Posterior cingulate gyrus (tissue), 11 donors: ENCODE measurements around the gene LMBRD2.
"Not testable (repeated sequence)": the region's sequence is repeated elsewhere in the genome, so short reads cannot be mapped to it uniquely, and the experiment has no call there.

Experiments
- DNase-seq, 10 donors: peaks; one replicate each; pipeline versions ENCODE4 v3.0.0 to v3.0.0-alpha.2; 2020 to 2021; ENCODE audit warnings: mixed read lengths in 3 of 10
- intact Hi-C: fragments of 100-400 bp; cut with DNase I; formaldehyde crosslinking; loops from one replicate; pipeline ENCODE4 v1.15.1; 2023

The LMBRD2 gene

GRCh38 chr5:36129666-36130065, 22.0 kb downstream of the LMBRD2 start:
- DNase-seq, intact Hi-C loops: not testable (repeated sequence)

- intact Hi-C loops, result no loop called here
- DNase-seq, result no peak
These were observed 22.9 kb downstream of the LMBRD2 start for GRCh38 chr5:36128795-36129194.

GRCh38 chr5:36125868-36126267, 25.8 kb downstream of the LMBRD2 start:
- intact Hi-C loops, result no loop called here
- no peak for DNase-seq

DNA sequence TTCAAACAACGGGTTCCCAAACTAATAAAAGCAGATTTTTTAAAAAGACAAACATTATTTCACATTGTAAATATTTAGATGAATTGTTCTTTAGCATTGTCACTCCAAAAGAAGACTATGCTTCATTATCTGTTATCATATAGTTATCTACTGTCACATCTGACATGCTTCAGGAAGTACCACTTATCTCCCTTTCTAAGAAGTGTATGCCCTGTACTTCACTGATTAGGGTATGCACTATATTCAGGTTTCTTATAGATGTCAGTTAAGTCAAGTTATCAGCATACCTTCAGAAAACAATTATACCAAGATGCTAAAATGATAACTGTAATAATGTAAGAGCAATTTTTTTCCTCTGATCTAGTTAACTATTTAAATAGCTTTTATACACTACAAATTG, 40.4 kb downstream of the LMBRD2 start:
- no peak for DNase-seq
- intact Hi-C loops, result no loop called here

- no peak for DNase-seq
- intact Hi-C loops, result no loop called here
These were observed 42.8 kb downstream of the LMBRD2 start for GRCh38 chr5:36108758-36109460.

GRCh38 chr5:36105819-36106218, 45.9 kb downstream of the LMBRD2 start:
- DNase-seq, result no peak
- intact Hi-C loops, result no loop called here

GRCh38 chr5:36099748-36100147, 51.9 kb downstream of the LMBRD2 start:
- no peak for DNase-seq
- intact Hi-C loops, result no loop called here

DNA sequence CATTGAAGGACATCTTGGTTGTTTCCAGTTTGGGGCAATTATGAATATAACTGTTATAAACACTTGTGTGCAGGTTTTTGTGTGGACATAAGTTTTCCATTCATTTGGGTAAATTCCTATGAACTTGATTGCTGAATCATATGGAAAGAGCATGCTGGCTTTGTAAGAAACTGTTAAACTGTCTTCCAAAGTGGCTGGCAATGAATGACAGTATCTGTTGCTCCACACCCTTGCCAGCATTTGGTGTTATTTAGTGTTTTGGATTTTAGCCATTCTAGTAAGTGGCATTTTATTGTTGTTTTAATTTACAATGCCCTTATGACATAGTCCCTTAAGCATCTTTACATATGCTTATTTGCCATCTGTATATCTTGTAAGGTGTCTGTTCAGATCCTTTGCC, 55.2 kb downstream of the LMBRD2 start:
- intact Hi-C loops, result no loop called here
- no peak for DNase-seq

DNA sequence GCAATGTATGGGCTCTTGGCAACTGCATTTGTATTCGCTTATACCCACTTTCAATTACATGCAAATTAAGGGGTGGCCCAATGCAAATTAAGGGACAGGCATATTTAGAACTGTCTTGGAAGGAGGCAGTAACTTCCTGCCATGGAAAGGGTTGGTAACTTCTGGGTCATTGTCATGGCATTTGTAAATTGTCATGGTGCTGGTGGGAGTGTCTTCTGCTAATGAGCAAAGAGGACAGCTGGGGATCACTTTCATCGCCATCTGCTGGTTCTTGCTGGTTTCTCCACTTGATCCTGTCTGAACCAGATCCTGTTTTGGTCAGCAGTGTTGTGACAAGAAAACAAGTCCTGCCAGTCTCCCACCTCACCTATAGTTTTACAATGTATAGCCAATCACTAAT, 61.7 kb downstream of the LMBRD2 start:
- intact Hi-C loops, result no loop called here
- no peak for DNase-seq

- intact Hi-C loops, result loop anchor here (5.0 kb wide), 1 partner anchor 228 kb away; no protein-coding TSS in a partner anchor
- no peak for DNase-seq
These were observed 72.4 kb downstream of the LMBRD2 start for GRCh38 chr5:36079200-36079781.

DNA sequence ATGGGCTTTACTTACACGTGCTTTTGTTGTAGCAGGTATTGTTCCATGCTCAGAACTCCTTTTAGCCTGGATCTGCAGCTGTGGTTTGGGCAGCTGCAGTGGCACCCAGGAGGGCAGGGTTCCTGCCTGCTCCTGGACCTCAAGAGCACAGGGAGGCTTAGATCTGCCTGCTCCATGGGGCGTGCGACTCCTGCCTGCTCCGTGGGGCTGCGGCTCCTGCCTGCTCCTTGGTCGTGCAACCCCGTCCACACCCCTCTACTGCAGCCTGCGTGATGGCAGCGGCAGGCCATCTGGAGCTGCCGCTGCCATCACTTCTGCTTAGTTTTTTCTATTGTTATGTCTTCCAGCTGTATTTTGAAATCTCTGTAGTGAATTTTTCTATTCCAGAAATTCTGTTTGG, 73.3 kb downstream of the LMBRD2 start:
- intact Hi-C loops, result loop anchor here (5.0 kb wide), 1 partner anchor 229 kb away; no protein-coding TSS in a partner anchor
- peak in 1 of 10 donors; percentile 69 for DNase-seq

GRCh38 chr5:36073595-36074216, 78.0 kb downstream of the LMBRD2 start:
- no peak for DNase-seq
- intact Hi-C loops, result no loop called here

DNA sequence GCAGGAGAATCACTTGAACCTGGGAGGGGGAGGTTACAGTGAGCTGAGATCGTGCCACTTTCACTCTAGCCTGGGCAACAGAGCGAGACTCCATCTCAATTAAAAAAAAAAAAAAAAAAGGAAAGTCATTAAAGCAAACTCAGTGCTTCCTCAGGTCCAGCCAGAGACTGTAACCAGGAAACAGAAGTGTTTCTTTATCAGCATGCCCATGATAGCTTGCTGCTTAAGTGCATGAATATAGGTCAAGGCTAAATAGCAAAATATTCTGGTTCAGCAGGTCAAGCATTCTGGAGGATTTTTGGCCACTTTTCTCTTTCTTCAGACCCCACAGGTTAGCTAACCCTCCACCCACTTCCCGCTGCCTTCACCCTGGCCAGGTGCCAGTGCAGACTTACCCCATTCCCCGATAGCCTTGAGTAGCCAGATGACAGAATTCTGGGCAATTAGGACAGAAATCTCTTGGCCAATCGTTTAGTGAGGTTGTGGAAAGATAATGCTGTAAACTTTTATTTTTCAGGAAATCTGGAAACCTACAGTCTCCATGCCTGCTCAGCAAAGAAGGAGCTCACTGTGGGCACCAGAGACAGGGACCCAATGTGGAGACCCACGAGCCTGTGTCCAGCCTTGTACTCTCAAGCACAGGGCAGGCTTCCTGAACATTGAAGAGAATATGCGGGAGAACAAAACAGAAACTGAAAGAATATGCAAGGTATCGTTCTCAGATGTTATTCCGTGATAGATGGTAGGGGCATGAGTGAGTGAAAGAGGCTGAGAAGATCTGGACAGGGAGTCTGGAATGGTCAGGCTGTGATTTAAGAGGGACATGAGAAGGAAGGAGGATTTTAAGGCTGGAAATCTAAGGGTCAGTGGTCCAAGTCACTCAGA, 80.8 kb downstream of the LMBRD2 start:
- DNase-seq, result no peak
- intact Hi-C loops, result no loop called here

GRCh38 chr5:36068751-36069281, 82.9 kb downstream of the LMBRD2 start:
- no peak for DNase-seq
- intact Hi-C loops, result no loop called here

- DNase-seq, result peak in 1 of 10 donors; percentile 76
- intact Hi-C loops, result no loop called here
These were observed 85.0 kb downstream of the LMBRD2 start, which contains the start of gene UGT3A2 for GRCh38 chr5:36066540-36067210. UGT3A2 (minus strand) TSS chr5:36066882; CDS start chr5:36066789, 93 bp downstream.

- intact Hi-C loops, result no loop called here
- DNase-seq, result no peak
These were observed 85.6 kb downstream of the LMBRD2 start for GRCh38 chr5:36066001-36066539.

DNA sequence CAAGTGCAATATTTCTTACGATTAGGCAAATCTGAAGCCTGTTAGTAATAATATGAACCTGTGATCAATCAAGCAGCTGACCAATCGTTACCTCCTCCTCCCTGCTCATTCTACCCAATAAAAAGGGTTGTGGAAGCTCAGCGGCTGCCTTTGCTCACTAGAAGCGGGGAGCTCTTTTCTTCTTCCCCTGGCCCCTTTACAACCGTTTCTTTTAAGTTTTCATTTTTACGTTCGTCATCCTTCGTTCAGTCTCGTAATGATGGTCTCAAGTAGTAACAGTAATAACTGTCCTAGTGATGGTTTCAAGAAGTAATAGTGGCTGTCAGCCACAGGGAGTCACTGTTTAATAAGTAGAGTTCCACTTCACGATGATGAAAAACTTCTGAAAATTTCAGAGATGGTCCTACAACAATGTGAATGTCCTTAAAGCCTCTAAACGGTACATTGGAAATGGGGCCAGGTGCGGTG, 91.2 kb downstream of the LMBRD2 start:
- intact Hi-C loops, result no loop called here
- DNase-seq, result no peak

GRCh38 chr5:36059571-36060419, 91.9 kb downstream of the LMBRD2 start:
- no peak for DNase-seq
- intact Hi-C loops, result no loop called here

DNA sequence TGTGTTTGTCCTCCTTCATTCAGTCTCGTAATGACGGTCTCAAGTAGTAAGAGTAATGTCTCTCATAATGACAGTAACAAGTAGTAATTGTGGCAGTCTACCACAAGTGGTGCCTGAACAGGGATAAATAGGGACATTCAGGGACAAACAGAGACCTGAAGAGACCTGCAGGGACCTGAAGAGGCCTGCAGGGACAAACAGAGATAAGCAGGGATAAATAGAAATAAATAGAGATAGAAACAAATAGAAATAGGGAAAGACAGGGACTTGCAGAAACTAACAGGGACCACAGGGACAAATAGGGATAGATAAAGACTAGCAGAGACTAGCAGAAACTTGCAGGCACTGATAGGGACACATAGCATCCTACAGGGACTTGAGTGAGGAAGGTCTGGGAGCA, 92.9 kb downstream of the LMBRD2 start:
- no peak for DNase-seq
- intact Hi-C loops, result no loop called here
